OCI-LY7 (cell line): ENCODE data around the gene LRRC37A2.
"Not testable (repeated sequence)": the region's sequence is repeated elsewhere in the genome, so short reads cannot be mapped to it uniquely, and the experiment has no call there.

Experiments
- EZH2phosphoT487 ChIP-seq: fragments of 200-600 bp; sonication (generic); IDR thresholded peaks from 2 replicates; pipeline ENCODE4 v1.6.1; 2018; ENCODE audit warnings: low read depth, borderline replicate concordance, mild to moderate bottlenecking, mixed run types, antibody characterized with exemption, low read length, moderate library complexity, mixed read lengths
- TF ChIP-seq, protein P1 (sequence below): fragments of 200-600 bp; sonication (generic); conservative IDR thresholded peaks from 2 replicates; pipeline ENCODE4 v1.5.1; 2014; ENCODE audit warnings: mild to moderate bottlenecking, antibody characterized with exemption, low read length, moderate library complexity, mixed read lengths

DNA sequence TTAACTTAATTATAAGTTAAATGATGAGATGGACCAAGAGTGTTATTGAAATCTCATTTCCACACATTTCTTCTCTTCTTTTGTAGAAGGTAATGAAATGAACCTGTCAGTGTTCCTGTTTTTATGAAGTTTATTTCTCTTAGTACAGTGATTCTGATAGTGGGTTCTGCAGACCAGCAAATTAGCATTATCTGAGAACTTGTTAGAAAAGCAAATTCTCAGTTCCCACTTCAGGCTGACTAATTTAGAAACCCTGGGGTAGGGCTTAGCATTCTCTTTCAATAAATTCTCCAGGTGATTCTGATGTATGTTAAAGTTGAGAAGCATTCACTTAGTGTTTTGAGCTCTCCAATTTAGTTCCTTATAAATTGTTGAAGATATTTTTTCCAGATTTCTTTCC, 90.9 kb downstream of the LRRC37A2 start:
- TF ChIP-seq, protein P1, sequence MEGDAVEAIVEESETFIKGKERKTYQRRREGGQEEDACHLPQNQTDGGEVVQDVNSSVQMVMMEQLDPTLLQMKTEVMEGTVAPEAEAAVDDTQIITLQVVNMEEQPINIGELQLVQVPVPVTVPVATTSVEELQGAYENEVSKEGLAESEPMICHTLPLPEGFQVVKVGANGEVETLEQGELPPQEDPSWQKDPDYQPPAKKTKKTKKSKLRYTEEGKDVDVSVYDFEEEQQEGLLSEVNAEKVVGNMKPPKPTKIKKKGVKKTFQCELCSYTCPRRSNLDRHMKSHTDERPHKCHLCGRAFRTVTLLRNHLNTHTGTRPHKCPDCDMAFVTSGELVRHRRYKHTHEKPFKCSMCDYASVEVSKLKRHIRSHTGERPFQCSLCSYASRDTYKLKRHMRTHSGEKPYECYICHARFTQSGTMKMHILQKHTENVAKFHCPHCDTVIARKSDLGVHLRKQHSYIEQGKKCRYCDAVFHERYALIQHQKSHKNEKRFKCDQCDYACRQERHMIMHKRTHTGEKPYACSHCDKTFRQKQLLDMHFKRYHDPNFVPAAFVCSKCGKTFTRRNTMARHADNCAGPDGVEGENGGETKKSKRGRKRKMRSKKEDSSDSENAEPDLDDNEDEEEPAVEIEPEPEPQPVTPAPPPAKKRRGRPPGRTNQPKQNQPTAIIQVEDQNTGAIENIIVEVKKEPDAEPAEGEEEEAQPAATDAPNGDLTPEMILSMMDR, result not testable (repeated sequence)
- not testable (repeated sequence) for TF ChIP-seq EZH2phosphoT487
